NCI-H446 (cell line): ENCODE measurements around the gene CXCL9.
"Not testable (repeated sequence)": the region's sequence is repeated elsewhere in the genome, so short reads cannot be mapped to it uniquely, and the experiment has no call there.

Experiments
- DNase-seq, 2 experiments: peaks; one replicate each; lab custom pipeline; 2025; lab: John Stamatoyannopoulos, UW

The CXCL9 gene

DNA sequence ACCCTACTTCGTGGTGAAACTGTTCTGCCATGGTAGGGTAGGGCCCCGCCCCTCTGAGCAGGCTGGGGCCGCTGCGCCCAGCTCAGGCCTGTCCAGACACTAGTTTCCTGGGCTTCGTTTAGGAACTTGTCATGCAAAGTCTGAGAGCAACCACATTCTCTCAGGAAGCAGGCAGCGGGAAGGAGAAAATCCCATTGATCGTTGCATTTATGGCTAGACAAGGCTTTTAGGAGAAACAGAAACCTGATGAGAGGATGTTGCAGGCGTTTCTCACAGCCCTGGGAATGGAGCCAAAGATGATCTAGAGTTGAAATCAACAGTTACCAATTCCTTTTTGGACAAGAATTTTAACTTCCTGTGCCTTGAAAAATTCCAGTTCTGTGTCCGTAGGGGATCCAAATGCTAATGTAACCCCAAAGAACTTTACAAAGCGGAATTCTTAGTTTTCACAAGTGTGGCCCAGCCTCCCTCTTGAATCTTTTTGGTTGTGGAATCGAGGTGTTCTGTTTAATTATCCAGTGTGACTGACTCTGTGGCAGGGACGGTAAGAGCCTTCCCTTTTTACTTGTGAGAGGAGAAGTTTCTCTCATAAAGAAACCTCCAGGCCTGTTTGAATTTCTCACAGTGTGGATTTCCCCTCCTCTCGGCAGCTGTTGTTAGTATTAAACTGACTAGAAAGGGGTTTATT lies 4.5 kb upstream of the CXCL9 start:
- no peak for DNase-seq

DNA sequence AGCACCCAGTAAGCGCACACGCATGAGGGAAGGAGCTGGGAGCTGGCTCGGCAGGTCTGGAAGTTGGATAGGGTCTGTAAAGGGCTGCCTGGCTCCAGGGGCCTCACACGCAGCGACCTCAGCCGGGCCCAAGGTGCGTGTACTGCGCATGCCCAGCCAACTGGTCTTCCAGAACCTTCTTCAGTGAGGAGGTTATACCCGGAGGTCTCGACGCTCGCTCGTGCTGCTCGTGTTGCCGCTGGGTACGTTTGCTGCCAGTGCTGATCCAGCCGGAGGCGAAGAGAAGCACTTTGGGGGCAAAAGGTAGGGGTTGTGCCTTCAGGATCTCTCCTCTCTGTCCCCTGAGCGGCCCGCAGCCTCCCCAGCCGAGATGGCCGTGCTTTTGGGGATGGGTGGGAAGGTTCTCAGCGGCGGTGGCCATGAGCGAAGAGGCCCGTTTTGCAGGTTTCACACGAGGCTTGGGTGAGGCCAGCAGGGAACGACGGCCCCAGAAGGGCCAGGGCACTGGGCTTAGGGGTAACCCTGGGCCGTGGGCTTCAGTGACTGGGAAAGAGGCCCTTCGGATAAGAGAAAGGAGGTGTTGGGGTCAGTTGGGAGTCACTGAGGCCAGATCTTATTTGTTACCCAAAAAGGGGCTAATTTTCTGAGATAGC lies 3.8 kb upstream of the CXCL9 start:
- no peak for DNase-seq

DNA sequence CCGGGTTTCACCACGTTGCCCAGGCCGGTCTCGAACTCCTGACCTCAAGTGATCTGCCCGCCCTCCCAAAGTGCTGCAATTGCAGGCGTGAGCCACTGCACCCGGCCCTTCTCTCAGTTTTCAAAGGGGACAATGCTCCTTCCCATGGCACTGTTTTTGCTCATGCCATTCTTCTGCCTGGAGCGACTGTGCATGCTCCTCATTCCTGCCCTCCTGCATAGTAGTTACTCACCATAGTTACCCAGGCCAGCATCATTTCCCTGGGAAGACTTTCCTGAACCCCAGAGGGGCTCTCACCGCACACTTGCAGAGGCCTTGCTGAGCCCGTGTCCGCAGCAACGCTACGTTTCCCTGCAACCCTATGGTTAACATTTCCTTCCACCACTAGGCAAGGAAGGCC lies 3.3 kb upstream of the CXCL9 start:
- DNase-seq: no peak

DNA sequence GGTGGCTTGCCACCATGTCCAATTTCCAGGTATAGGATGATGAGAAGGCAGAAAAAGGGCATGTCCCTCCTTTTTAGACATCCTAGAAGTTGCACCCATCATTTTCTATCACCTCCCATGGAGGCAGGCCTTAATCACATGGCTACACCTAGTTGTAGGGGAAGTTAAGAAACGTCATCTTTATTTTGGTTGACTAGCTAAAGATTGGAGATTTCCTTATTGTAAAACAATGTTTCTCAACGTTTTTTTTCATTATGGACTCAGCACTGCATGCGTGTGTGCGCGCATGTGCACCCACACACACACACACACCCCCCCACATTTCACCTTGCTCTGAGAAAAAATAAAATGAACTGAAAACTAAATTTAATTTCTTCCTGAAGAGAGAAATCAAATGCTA lies 2.0 kb upstream of the CXCL9 start:
- no peak for DNase-seq

DNA sequence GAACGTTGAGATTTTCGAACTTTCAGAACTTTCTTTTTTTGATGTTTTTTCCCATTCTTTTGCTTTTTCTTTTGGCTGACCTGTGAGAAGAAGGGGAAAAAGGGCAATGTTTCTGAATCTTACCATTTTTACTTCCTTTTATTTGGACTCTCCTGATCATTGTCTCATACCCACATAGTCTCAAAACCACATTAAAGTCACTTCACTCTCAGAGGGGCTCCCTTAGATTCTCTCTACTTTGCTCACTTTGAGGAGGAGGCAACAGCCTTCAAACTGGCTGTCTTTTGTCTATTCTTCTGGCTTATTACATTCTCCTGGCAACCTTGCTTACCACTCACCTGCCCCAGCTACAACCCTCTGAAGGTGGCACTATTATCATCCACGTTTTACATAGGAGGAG lies 3.7 kb downstream of the CXCL9 start:
- DNase-seq: no peak

DNA sequence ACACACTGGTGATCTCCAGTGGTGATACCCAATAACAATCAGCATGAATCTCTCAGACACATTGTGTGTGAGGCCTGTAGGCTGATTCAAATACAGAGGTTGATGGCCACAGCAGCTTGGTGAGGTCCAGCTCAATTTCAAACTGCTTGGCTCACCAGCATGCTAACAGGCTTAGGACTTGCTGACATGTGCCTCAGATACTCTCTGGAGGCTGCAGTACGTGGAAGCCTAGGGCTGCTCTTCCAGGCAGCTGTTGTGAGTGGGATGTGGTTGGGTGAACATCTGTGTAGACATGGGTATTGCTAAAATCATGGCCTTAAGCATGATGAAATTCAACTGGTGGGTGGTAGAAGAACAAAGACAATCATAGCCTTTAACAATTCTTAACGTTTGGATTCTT lies 4.3 kb downstream of the CXCL9 start:
- no peak for DNase-seq

DNA sequence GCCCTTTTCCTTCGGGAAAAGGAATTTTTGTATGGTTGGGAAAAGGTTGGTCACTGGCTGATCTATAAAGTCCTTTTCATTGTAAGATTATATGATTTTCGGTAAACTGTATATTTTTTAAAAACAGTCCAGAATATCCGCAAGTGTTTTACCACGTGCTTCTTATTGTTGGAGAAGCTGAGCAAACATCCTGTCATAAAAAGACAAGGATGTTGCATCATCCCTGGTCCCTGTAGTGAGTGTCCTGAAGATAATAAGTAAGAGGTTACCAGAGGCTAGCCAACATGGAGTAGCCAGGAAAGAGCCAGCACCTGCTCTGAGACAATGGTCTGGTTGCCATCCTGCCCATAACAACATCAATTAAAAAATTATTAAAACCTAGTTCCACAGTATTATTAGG lies 5.1 kb downstream of the CXCL9 start:
- no peak for DNase-seq

DNA sequence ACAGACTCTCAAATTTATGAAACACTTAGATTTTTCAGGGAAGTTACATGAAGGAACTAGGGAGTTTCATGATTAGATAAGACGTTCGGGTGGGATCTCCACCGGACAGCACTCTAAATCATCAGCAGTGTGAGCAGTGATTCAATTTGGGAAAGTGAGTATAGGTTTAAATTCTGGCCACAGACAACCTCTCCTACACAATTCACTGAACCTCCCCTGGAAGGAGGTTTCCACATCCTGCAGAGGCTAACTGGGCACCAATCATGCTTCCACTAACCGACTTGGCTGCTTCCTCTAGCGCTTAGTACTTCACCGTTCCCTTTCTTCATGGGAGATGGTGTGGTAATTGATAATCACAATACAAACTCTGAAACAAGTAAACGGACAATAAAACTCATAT lies 5.6 kb downstream of the CXCL9 start:
- DNase-seq: no peak

DNA sequence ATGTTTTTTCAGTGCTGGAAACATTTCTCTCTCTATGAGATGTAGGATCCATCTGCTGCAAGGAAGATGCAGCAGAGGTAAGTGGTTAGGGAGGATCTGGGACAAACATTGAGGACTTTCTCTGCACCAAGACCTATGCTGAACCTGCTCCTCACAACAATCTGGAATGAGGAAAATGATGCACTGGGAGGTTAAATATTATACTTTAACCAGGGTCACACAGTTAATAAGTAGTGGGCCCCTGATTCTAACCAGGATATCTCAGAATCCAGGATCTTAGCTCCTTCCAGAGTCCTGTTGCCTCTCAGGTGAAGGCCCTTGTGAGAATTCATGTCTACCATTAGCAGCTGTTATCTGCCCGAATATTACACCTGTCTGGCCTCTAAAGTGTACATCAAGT lies 7.0 kb downstream of the CXCL9 start:
- DNase-seq: no peak

DNA sequence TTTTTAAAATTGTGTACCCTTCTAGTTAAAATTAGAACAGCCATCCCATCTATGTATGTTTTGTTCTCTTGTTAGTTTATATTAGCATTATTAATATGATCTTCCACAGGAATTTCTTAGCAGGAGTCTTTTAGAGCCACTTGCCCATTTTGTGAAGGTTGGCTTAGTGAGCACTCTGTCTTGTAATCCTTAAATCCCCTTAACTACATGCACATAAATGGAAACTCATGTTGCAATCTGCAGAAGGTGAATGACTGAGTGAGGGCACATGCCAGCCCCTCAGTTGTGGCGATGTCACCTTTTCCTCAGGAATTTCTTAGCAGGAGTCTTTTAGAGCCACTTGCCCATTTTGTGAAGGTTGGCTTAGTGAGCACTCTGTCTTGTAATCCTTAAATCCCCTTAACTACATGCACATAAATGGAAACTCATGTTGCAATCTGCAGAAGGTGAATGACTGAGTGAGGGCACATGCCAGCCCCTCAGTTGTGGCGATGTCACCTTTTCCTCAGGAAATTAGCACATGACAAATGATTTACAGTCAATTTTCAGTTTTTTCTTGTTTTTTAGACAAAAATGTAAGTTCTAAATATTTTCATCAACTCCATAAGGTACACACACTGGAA lies 8.7 kb downstream of the CXCL9 start:
- DNase-seq: not testable (repeated sequence)

DNA sequence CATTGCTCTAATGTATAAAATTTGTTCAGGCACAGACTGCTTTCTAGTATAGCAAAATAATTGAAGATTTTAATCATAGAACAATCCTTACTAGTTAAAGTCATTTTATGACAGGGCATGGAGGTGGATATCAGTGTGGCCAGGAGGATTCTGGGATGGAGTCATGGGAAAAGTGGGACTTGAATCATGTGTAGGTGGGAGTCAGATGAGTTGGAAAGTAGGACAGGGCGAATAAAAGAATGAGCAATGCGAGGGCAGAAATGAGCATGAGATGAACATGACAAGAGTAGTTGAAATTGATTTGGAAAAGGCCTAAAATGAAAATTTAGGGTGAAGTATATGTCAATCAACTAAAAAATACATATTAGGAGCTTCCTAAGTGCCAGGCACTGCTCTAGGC lies 9.4 kb downstream of the CXCL9 start:
- no peak for DNase-seq

DNA sequence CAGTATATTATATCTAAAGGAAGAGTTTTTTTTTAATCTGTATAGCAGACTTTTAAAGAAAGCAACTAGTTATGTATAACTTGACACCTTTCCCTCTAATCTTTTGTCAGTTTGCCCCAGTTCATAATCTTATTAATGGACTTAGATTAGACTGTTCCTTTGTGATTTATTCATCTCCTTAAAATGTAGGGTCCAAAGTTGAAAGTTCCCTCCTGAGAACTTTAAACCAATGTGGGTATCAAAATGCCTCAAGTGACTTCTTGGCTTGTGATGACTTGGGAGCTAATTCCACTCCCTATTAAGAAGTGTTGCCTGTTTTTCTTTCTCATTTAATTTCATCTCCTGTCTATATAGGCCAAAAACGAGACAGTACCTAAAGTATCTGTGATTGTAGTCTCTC lies 10.2 kb downstream of the CXCL9 start:
- no peak for DNase-seq

DNA sequence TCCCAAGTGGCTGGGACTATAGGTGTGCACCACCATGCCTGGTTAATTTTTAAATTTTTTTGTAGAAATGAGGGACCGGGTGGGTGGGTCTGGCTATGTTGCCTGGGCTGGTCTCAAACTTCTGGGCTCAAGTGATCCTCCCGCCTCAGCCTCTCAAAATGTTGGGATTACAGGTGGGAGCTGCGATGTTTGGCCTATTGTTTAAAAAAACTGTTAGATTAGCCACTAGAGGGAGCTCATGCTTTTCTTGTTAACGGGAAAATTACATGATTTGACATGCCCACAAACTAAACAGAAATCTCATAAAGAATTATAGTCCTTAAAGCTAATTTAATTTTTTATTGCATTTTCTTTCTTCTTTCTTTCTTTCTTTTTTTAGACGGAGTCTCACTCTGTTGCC lies 11.6 kb downstream of the CXCL9 start:
- DNase-seq: peak; percentile 6 to 60

DNA sequence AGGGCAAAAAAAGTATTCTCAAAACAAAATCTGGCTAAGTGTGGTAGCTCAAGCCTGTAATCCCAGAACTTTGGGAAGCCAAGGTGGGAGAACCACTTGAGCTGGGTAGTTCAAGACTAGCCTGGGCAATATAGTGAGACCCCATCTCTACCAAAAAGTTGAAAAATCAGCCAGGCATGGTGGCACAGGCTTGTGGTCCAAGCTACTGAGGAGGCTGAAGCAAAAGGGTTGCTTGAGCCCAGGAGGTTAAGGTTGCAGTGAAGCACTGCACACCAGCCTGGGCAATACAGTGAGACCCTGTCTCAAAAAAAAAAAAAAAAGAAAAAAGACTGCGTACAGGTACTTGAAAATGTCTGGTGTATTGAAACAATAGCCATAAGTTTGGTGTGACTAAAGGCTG lies 14.8 kb downstream of the CXCL9 start:
- DNase-seq: no peak

DNA sequence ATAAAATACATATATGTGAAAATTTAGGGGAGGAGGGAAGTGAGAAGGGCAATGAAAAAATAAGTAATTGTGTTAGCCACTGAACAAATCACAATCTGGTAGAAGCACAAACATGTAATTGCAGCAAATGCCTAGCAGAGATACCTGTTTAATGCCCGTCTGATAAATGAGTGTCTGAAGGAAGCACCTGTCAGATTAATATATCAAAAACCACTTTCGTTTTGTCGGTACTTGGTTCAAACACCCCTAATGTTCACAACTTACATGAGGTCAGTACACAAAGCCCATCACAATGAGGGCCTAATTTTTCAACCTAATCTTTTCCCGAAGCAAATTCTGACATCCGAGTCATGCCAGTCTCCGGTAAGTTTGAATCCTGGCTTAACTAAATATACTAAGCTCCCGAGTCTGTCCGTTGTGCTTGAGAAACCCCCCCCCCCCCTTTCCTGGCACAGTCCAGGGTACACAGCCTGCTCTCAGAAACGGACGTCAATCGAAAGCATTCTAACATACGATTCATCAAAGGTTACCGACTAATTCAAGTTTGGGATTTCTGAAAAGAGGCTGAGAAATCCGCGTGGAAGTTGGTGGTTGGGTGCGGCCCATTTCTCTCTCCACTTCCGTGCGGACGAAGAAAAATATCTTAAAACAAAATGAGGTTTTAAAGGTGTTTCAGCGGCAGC lies 17.3 kb downstream of the CXCL9 start:
- no peak for DNase-seq

DNA sequence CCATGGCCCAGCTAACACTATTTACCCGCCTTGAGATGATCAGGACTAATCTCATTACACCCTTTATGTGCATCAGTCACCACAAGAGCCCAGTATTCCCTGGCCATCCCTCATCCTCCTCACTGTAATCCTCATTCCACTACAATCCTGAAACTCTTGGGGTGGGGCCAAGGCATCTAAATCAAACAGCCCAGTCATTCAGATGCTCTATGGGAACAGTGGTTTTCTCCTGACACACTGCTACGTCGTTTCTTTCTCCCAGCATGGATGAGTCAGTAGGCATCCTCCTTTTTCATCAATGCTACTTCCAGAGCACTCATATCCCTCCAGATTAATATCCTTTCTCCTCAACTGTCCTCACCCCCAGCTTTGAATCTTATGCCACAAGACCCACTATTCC lies 22.2 kb downstream of the CXCL9 start:
- DNase-seq: no peak

DNA sequence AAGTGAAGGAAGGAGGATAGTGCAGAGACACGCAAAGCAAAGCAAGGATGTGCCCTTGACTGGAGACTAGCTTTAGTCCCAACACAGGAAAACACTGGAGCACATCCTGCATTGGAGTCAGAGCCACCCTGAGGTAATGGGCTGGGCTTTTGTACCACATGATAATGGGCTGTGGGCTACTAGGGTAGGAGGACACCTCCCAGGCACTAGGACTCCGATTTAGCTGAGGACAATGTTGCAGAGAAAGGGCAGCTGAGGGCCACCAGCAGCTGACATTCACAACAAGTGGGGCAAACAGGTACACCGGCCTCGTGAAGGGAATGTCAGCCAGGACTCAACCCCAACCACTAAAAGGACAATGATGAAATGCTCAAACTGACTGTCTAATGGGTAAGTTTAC lies 26.7 kb downstream of the CXCL9 start:
- DNase-seq: no peak

DNA sequence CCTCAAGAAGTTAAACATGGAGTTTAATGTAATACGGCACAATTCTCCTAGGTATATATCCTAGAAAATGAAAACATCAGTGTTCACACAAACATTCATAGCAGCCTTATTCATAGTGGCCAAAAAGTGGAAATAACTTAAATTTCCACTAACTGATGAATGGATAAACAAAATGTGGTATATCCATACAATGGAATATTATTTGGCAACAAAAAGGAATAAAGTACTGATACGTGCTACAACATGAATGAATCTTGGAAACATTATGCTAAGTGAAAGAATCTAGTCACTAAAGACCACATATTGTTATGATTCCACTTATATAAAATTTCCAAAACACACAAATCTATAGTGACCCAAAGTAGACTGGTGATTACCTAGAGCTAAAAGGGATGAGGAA lies 31.1 kb downstream of the CXCL9 start:
- no peak for DNase-seq

DNA sequence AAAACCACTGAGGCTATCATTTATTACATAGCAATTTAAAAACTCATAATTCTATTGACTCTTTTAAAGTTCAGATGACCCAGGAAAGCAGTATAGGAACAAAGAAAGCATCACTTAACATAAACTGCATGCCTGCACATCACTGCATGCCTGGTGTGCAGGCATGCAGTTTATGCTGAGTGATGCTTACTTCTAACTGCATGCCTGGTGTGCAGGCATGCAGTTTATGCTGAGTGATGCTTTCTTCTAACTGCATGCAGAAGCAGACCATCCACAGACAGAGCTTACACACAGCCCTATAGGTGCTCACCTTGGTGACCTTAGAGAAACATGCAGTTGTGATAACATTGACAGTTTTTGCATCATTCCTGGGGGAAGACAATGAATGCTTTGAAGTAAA lies 33.5 kb downstream of the CXCL9 start:
- DNase-seq: no peak

DNA sequence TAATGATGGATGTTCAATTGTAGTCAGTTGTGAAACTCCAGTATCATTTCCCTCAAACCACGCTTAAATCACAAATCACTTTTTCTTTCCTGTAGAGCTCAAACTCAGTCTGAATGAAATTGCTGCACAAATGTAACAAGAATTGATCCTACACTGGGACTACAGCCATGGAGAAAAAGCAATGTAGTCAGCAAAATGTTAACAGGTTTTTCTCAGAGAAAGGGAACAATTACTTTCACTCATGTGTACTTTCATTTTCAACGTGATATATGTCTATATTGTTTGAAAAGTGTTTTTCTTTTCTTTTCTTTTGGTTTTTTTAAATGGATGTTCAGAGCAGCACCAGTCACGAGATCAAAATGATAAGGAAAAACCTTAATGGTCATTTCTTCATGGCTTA lies 39.2 kb downstream of the CXCL9 start:
- DNase-seq: no peak

DNA sequence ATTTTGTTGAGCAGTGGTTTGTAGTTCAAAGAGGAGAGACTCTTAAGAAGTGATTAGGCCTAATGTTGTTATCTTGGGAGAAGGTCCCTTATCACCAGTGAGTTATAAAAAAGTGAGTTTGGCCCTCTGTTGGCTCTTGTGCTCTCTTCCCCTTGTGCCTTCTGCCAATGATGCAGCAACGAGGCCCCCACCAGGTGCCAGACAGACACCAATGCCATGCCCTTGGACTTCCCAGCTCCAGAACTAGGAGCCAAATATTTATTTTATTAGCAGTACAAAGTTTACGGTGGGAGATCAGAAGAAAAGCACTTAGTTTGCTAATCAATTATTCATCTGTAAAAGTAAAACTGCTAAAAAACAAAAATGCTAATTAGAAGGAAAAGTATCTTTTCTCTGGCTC lies 43.8 kb downstream of the CXCL9 start:
- no peak for DNase-seq

DNA sequence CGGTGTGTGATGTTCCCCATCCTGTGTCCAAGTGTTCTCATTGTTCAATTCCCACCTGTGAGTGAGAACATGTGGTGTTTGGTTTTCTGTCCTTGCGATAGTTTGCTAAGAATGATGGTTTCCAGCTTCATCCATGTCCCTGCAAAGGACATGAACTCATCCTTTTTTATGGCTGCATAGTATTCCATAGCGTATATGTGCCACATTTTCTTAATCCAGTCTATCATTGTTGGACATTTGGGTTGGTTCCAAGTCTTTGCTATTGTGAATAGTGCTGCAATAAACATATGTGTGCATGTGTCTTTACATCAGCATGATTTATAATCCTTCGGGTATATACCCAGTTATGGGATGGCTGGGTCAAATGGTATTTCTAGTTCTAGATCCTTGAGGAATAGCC lies 45.2 kb downstream of the CXCL9 start:
- not testable (repeated sequence) for DNase-seq

DNA sequence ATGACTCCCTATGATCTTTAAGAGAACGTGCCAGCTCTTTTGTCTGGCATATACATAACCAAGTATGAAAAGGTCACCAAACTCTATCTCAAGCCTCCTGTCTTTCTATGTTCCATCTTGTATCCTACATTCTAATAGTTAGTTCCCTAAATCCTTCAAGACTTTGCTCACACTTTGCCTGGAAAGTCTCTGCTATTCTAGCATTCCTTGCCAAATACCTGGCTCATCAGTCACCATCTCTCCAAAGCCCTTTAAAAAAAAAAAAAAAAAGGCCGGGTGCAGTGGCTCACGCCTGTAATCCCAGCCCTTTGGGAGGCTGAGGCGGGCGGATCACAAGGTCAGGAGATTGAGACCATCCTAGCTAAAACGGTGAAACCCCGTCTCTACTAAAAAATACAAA lies 48.8 kb downstream of the CXCL9 start:
- not testable (repeated sequence) for DNase-seq
